NCI-H2196 treated with DMSO at 0.1 percent for 48 hours (cell line): Measurements from ENCODE around the gene GNG4.
"Not testable (repeated sequence)": the region's sequence is repeated elsewhere in the genome, so short reads cannot be mapped to it uniquely, and the experiment has no call there.

Source experiments
- DNase-seq: peaks from one replicate; lab custom pipeline; 2025; ENCODE audit not compliant: unreplicated experiment; lab: John Stamatoyannopoulos, UW

The GNG4 gene

GRCh38 chr1:235588156-235588555 is 61.4 kb downstream of the GNG4 start:
- DNase-seq = no peak

- no peak for DNase-seq
Observed at GRCh38 chr1:235586992-235587391, 62.6 kb downstream of the GNG4 start.

- DNase-seq = no peak
Observed at GRCh38 chr1:235586413-235586812, 63.2 kb downstream of the GNG4 start.

- no peak for DNase-seq
Observed at GRCh38 chr1:235584973-235585372, 64.6 kb downstream of the GNG4 start.

GRCh38 chr1:235583511-235584001 is 66.0 kb downstream of the GNG4 start:
- DNase-seq = no peak

GRCh38 chr1:235582130-235582529 is 67.5 kb downstream of the GNG4 start:
- DNase-seq = no peak

- DNase-seq = no peak
Observed at GRCh38 chr1:235579891-235580290, 69.7 kb downstream of the GNG4 start.

GRCh38 chr1:235575597-235575996 is 74.0 kb downstream of the GNG4 start:
- DNase-seq = no peak

GRCh38 chr1:235573880-235574279 is 75.7 kb downstream of the GNG4 start:
- no peak for DNase-seq

GRCh38 chr1:235572971-235573370 is 76.6 kb downstream of the GNG4 start:
- not testable (repeated sequence) for DNase-seq

- no peak for DNase-seq
Observed at GRCh38 chr1:235571482-235571881, 78.1 kb downstream of the GNG4 start.

GRCh38 chr1:235567812-235568503 is 81.6 kb downstream of the GNG4 start:
- no peak for DNase-seq

- no peak for DNase-seq
Observed at GRCh38 chr1:235566084-235566483, 83.5 kb downstream of the GNG4 start.

- no peak for DNase-seq
Observed at GRCh38 chr1:235563513-235564061, 86.0 kb downstream of the GNG4 start.

- DNase-seq = no peak
Observed at GRCh38 chr1:235562589-235562988, 87.0 kb downstream of the GNG4 start.

GRCh38 chr1:235558621-235559169 is 90.9 kb downstream of the GNG4 start:
- DNase-seq = no peak

GRCh38 chr1:235557495-235557894 is 92.1 kb downstream of the GNG4 start:
- DNase-seq = no peak

- DNase-seq = no peak
Observed at GRCh38 chr1:235556807-235557206, 92.8 kb downstream of the GNG4 start.

GRCh38 chr1:235553112-235553551 is 96.5 kb downstream of the GNG4 start:
- DNase-seq = no peak

GRCh38 chr1:235552146-235552716 is 97.4 kb downstream of the GNG4 start:
- no peak for DNase-seq

- DNase-seq = no peak
Observed at GRCh38 chr1:235549351-235550139, 100.0 kb downstream of the GNG4 start.
